ENCODE measurements around the gene RNF10.

DNA sequence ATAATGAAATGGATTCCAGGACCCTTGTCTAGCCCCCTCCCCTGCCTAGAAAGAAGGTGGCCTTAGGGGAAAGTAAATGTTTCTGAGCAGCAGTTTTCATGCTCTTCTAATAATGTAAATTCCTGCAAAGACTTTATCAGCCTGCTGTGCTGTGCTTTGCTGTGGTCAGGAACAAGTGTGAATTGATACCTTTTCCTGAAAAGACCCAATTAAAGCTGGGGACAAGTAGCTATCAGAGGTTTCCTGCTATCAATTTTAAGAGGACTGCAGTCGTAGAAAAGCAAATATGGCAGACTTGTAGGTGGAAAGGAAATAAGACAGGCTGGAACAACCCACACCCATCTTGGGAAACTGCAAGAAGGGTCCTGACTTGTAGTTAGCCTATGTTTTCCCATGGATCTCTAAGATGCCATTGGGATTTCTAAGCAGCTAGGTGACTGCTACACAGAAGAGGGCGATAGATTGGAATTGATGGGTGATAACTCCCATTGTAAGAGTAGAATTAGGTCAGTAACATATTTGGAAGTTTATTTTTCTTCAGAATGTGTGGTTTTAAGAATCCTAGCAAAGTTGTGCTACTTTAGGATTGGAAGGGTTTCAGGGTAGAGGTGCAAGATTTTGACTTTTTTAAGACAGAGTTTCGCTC, 35.2 kb upstream of the RNF10 start:
- TF ChIP-seq, protein P1, sequence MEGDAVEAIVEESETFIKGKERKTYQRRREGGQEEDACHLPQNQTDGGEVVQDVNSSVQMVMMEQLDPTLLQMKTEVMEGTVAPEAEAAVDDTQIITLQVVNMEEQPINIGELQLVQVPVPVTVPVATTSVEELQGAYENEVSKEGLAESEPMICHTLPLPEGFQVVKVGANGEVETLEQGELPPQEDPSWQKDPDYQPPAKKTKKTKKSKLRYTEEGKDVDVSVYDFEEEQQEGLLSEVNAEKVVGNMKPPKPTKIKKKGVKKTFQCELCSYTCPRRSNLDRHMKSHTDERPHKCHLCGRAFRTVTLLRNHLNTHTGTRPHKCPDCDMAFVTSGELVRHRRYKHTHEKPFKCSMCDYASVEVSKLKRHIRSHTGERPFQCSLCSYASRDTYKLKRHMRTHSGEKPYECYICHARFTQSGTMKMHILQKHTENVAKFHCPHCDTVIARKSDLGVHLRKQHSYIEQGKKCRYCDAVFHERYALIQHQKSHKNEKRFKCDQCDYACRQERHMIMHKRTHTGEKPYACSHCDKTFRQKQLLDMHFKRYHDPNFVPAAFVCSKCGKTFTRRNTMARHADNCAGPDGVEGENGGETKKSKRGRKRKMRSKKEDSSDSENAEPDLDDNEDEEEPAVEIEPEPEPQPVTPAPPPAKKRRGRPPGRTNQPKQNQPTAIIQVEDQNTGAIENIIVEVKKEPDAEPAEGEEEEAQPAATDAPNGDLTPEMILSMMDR (IDR thresholded peaks at IDR 0.05; ENCODE audit: insufficient read depth, low read length, poor library complexity, severe bottlenecking): no peak
- no peak for TF ChIP-seq EZH2phosphoT487 (conservative IDR thresholded peaks at IDR 0.05; ENCODE audit: low read length)
